B cell (primary cell): ENCODE results near the gene SCNM1. TPM values are rescaled to one million over a fixed set of nuclear protein-coding genes. Genes with fewer than 3 reads are reported as not detected.
A peak's percentile ranks its signal among the peaks of the same experiment; 100 is the strongest.
"Not testable (repeated sequence)": the region's sequence is repeated elsewhere in the genome, so short reads cannot be mapped to it uniquely, and the experiment has no call there.

Experiments
- ATAC-seq: fragments of 200-7000 bp; cut with Tn5 transposase; one replicate; pipeline ENCODE4 v1.10.0; 2021; ENCODE audit warnings: low read depth, mild to moderate bottlenecking, moderate number of reproducible peaks, moderate library complexity
- CTCF ChIA-PET: fragments of 350-600 bp; sonication (Branson Sonifier 250); formaldehyde crosslinking; loops from one replicate; lab custom pipeline; 2021; ENCODE audit warnings: antibody characterized with exemption, inconsistent platforms; lab: Charles Lee
- POLR2A ChIA-PET: fragments of 350-600 bp; sonication (Branson Sonifier 250); formaldehyde crosslinking; loops from one replicate; lab custom pipeline; 2021; ENCODE audit warnings: antibody characterized with exemption; lab: Charles Lee
- DNase-seq: peaks from one replicate; pipeline ENCODE4 v3.0.0; 2013
- H2AFZ ChIP-seq: 2 replicates; pipeline ENCODE4 v1.6.1; 2012; ENCODE audit warnings: mild to moderate bottlenecking, low read depth, low read length; ENCODE audit not compliant: insufficient read depth, poor library complexity, severe bottlenecking
- H3K27ac ChIP-seq, 2 donors: 1 replicate in 1 of 2; 2 replicates in 1 of 2; pipeline ENCODE4 v1.5.1; 2012 to 2013; ENCODE audit warnings: low read length in 2 of 2, mild to moderate bottlenecking in 2 of 2, moderate library complexity in 1 of 2
- H3K27me3 ChIP-seq, 4 experiments: fragments of 200-600 bp in 1 of 4; sonication (generic) in 1 of 4; replicated peaks in 1 of 4; 1 replicate in 2 of 4; 2 replicates in 2 of 4; pipeline versions ENCODE4 v1.6.1 to v1.7.0; 2013 to 2016; ENCODE audit warnings: low read length in 3 of 4, mild to moderate bottlenecking in 2 of 4, mixed read lengths in 1 of 4, moderate library complexity in 1 of 4; ENCODE audit not compliant: insufficient read depth in 4 of 4, control insufficient read depth in 3 of 4; ENCODE audit errors: control extremely low read depth in 1 of 4
- H3K36me3 ChIP-seq, 2 experiments: replicated peaks in 1 of 2; 1 replicate in 1 of 2; 2 replicates in 1 of 2; pipeline versions ENCODE4 v1.6.1 to v1.7.1; 2013; ENCODE audit warnings: low read length in 1 of 2; ENCODE audit not compliant: insufficient read depth in 2 of 2, control insufficient read depth in 1 of 2; ENCODE audit errors: control extremely low read depth in 1 of 2, extremely low read depth in 1 of 2
- H3K4me1 ChIP-seq, 2 donors: fragments of 200-600 bp in 1 of 2; sonication (generic) in 1 of 2; 1 replicate in 1 of 2; 2 replicates in 1 of 2; pipeline versions ENCODE4 v1.5.1 to v1.6.1; 2013 to 2017; ENCODE audit warnings: low read length in 2 of 2; ENCODE audit not compliant: control insufficient read depth in 2 of 2, insufficient read depth in 2 of 2
- H3K4me2 ChIP-seq: replicated peaks from 2 replicates; pipeline ENCODE3; 2012; ENCODE audit warnings: mild to moderate bottlenecking, low read depth, low read length; ENCODE audit not compliant: poor library complexity, severe bottlenecking
- H3K4me3 ChIP-seq, 5 experiments: fragments of 200-600 bp in 1 of 5; sonication (generic) in 1 of 5; 1 replicate in 3 of 5; 2 replicates in 2 of 5; pipeline versions ENCODE4 v1.5.1 to v1.7.0; 2011 to 2016; ENCODE audit warnings: low read length in 4 of 5, mild to moderate bottlenecking in 4 of 5, low read depth in 2 of 5, control low read depth in 1 of 5, moderate library complexity in 1 of 5; ENCODE audit not compliant: insufficient read depth in 1 of 5; ENCODE audit errors: control extremely low read depth in 1 of 5, extremely low read depth in 1 of 5
- H3K79me2 ChIP-seq: fragments of 200-600 bp; sonication (generic); one replicate; pipeline ENCODE4 v1.6.0; 2016; ENCODE audit warnings: low read length; ENCODE audit not compliant: control insufficient read depth, insufficient read depth
- H3K9ac ChIP-seq: fragments of 200-600 bp; sonication (generic); 2 replicates; pipeline ENCODE4 v1.6.1; 2017; ENCODE audit warnings: mild to moderate bottlenecking, low read length, moderate library complexity
- H3K9me3 ChIP-seq, 3 donors: one replicate each; pipeline versions ENCODE4 v1.6.1 to v1.7.1; 2013; ENCODE audit warnings: low read length in 2 of 3; ENCODE audit not compliant: control insufficient read depth in 2 of 3, insufficient read depth in 1 of 3; ENCODE audit errors: control extremely low read depth in 1 of 3
- H4K20me1 ChIP-seq: 2 replicates; pipeline ENCODE4 v1.6.0; 2012; ENCODE audit warnings: mild to moderate bottlenecking, low read length; ENCODE audit not compliant: insufficient read depth, control insufficient read depth, poor library complexity, severe bottlenecking
- H3K27ac Mint-ChIP-seq: one replicate; pipeline ENCODE4 v1.8.0; 2021; ENCODE audit warnings: mixed read lengths
- H3K27me3 Mint-ChIP-seq: one replicate; pipeline ENCODE4 v1.8.0; 2021; ENCODE audit warnings: mixed read lengths
- H3K4me1 Mint-ChIP-seq: one replicate; pipeline ENCODE4 v1.8.0; 2021; ENCODE audit warnings: mixed read lengths
- H3K4me3 Mint-ChIP-seq: one replicate; pipeline ENCODE4 v1.8.0; 2021; ENCODE audit warnings: mixed read lengths
- H3K9me3 Mint-ChIP-seq: one replicate; pipeline ENCODE4 v1.8.0; 2022; ENCODE audit warnings: mixed read lengths; ENCODE audit not compliant: insufficient read depth
- EZH2 ChIP-seq: IDR thresholded peaks from 2 replicates; pipeline ENCODE4 v1.6.1; 2012; ENCODE audit warnings: borderline replicate concordance, low read depth, mild to moderate bottlenecking, moderate library complexity, low read length; ENCODE audit not compliant: insufficient read depth, poor library complexity, severe bottlenecking
- WGBS: methylation state at CpG from one replicate; pipeline ENCODE4 v1.1.5; 2013; ENCODE audit warnings: missing lambda C conversion rate; ENCODE audit not compliant: insufficient coverage; 5-methylcytosine and 5-hydroxymethylcytosine counted together
- intact Hi-C: fragments of 100-400 bp; cut with micrococcal nuclease; formaldehyde crosslinking; loops from one replicate; pipeline ENCODE4 v1.10.0; 2022
- polyA plus RNA-seq: library from polyadenylated mRNA; depleted of rRNA; stranded (reverse); fragments of >200 nt; gene quantifications from 2 replicates; pipeline ENCODE4 v1.2.3, GENCODE V29; 2012
- total RNA-seq, 2 donors: library from RNA; stranded (reverse); fragments of 120-200 nt in 1 of 2; gene quantifications; 1 replicate in 1 of 2; 2 replicates in 1 of 2; pipeline versions ENCODE4 v1.2.3 to v1.2.4, GENCODE V29; 2013 to 2022
- TF ChIP-seq, protein P1 (sequence below): fragments of 200-600 bp; IDR thresholded peaks from one replicate; pipeline ENCODE4 v1.8.0; 2022; ENCODE audit warnings: antibody characterized with exemption, mild to moderate bottlenecking

Gene SCNM1
- total and polyA plus RNA-seq, 2 donors (not counting 1 experiment from before 2014, with no cell fraction given): 46.5 to 53.6 TPM

DNA sequence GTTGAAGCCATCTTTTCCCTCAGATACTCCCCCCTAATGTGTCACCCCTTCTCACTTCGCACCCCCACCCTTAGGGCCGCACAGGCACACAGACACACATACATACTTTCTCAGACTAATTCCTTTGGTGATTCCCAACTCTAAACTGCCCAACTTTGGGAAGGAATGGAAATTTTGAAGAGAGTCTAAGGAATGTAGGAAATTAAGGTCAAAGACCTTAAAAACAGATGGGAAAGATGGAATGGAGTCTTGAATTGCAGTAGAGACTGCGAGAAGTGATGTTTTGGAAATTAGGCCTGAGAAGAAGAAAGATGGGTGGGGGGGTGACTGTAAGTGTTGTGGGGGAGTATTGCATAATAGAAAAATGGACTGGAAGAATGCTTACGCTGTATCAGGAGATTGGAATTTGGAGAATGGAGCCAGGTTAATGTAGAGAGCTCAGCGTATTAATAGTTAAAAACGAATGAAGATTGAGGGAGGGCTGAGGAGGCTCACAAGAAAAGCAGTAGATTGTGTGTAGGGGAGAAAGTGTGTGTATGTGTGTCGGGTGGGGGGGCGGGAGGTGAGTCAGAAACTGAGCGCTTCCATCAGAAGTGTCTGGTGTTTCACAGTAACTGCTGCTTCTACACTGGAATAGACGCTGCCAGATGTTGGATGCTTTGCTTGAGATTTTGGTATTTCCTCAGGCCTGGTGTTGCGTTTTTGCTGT lies 34.1 kb downstream of the SCNM1 start:
- peak overlapping the region; percentile 84 for H3K4me2 ChIP-seq
- DNase-seq: no peak

DNA sequence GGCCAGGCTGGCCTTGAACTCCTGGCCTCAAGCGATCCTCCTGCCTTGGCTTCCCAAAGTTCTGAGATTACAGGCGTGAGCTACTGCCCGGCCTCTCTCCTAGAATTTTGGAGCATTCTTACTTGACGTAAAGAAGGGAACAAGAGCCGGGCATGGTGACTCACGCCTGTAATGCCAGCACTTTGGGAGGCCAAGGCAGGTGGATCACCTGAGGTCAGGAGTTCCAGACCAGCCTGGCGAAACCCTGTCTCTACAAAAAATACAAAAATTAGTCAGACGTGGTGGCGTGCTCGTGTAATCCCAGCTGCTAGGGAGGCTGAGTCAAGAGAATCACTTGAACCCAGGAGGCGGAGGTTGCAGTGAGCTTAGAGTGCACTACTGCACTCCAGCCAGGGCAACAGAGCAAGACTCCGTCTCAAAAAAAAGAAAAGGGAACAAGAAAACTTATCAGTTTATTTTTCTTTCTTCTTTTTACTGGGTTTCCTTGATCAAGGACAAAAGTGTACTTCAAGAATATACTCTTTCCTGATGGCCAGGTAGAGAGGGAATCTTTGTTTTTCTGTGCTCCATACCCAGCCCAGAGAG lies 39.5 kb downstream of the SCNM1 start:
- H3K27ac Mint-ChIP-seq, DNase-seq, intact Hi-C loops, H3K9ac ChIP-seq, H3K27me3 Mint-ChIP-seq, H3K4me2 ChIP-seq, CTCF ChIA-PET, H3K4me1 ChIP-seq, ATAC-seq, H2AFZ ChIP-seq, H3K27ac ChIP-seq, H3K9me3 Mint-ChIP-seq, POLR2A ChIA-PET, H3K4me3 ChIP-seq, H3K27me3 ChIP-seq, H3K9me3 ChIP-seq, H3K4me3 Mint-ChIP-seq: not testable (repeated sequence)
- H3K36me3 ChIP-seq: peaks cover 3 to 25% of the 10 kb centered on the region in 2 experiments
- H4K20me1 ChIP-seq: peaks cover 18% of the 10 kb centered on the region
- 96% methylated on average over 12 of the region's 12 CpGs for WGBS
- H3K4me1 Mint-ChIP-seq: peaks cover 25% of the 10 kb centered on the region
- H3K79me2 ChIP-seq: peaks cover 95% of the 10 kb centered on the region

More for the DNA sequence above, 34.1 kb downstream of the SCNM1 start:
- H4K20me1 ChIP-seq: peaks cover 9% of the 10 kb centered on the region
- H3K27me3 Mint-ChIP-seq: no peaks in the 10 kb centered on the region
- ATAC-seq: no peak
- TF ChIP-seq, protein P1, sequence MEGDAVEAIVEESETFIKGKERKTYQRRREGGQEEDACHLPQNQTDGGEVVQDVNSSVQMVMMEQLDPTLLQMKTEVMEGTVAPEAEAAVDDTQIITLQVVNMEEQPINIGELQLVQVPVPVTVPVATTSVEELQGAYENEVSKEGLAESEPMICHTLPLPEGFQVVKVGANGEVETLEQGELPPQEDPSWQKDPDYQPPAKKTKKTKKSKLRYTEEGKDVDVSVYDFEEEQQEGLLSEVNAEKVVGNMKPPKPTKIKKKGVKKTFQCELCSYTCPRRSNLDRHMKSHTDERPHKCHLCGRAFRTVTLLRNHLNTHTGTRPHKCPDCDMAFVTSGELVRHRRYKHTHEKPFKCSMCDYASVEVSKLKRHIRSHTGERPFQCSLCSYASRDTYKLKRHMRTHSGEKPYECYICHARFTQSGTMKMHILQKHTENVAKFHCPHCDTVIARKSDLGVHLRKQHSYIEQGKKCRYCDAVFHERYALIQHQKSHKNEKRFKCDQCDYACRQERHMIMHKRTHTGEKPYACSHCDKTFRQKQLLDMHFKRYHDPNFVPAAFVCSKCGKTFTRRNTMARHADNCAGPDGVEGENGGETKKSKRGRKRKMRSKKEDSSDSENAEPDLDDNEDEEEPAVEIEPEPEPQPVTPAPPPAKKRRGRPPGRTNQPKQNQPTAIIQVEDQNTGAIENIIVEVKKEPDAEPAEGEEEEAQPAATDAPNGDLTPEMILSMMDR: no peak
- no peak for TF ChIP-seq EZH2
- peak overlapping the region; percentile 76 for H2AFZ ChIP-seq
- H3K4me1 Mint-ChIP-seq: peaks cover 54% of the 10 kb centered on the region
- no peaks in the 10 kb centered on the region for H3K9me3 ChIP-seq
- H3K9me3 Mint-ChIP-seq: no peaks in the 10 kb centered on the region
- peak overlapping the region; percentile 86 for H3K9ac ChIP-seq
- H3K4me1 ChIP-seq: peaks cover 21 to 29% of the 10 kb centered on the region in 2 donors
- H3K4me3 Mint-ChIP-seq: peak overlapping the region; percentile 98
- peaks cover 2 to 5% of the 10 kb centered on the region in 2 experiments for H3K36me3 ChIP-seq
- CTCF ChIA-PET: no interaction called here
- peak overlapping the region in 1 of 2 donors; percentile 90 for H3K27ac ChIP-seq
- 86% methylated on average over 7 of the region's 11 CpGs for WGBS
- peak overlapping the region; percentile 94 for H3K27ac Mint-ChIP-seq
- H3K27me3 ChIP-seq: peaks cover 0 to 2% (median 0%) of the 10 kb centered on the region in 4 experiments
- POLR2A ChIA-PET: no interaction called here
- intact Hi-C loops: loop anchor here (1.0 to 5.0 kb wide), 5 partner anchors 10 to 147 kb away; partner anchors contain the start of genes LYSMD1, PI4KB, RFX5 and VPS72
- peak overlapping the region; percentile 82 to 96 (median 95) for H3K4me3 ChIP-seq
- peaks cover 64% of the 10 kb centered on the region for H3K79me2 ChIP-seq
